ENCODE data around the gene SQOR. TPM values are rescaled to one million over a fixed set of nuclear protein-coding genes. Genes with fewer than 3 reads are reported as not detected.

SQOR gene
- total RNA-seq, 2 donors from 2014 or later, result 0.24 TPM; not detected in 1

DNA sequence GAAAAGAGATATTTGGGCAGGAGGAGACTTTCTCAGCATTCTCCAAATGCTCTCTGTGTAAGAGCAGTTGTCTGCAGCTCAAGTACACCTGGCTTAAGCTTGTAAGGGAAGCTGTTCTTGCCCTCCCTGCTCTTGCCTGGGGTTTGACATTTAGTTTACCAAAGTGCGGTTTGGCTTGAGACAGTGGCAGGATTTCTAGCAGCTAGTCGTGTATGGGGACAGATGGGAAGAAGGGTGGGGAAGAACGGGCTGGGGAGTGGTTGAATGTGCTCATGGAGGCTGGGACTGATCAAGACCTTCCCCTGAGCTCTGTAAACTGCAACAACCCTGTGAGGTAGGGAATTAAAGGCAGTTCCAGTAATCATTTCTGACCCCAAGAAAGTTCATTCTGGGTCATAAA, 39.8 kb downstream of the SQOR start:
- Mint-ChIP-seq H3K4me1 (no peaks in the 10 kb centered on the region), H3K9me3 (no peaks in the 10 kb centered on the region), H3K36me3 (ENCODE audit: low read depth) (no peaks in the 10 kb centered on the region), H3K4me3 (no peak overlapping the region), H3K27me3 (ENCODE audit: insufficient read depth) (peaks cover 2% of the 10 kb centered on the region), H3K27ac (no peak overlapping the region)
- no peak for TF ChIP-seq CTCF (conservative IDR thresholded peaks at IDR 0.05)
- H3K36me3 ChIP-seq (ENCODE audit: control insufficient read depth, insufficient read depth, low read length), result no peaks in the 10 kb centered on the region
- H3K4me1 ChIP-seq (ENCODE audit: control insufficient read depth, insufficient read depth, low read length), result no peaks in the 10 kb centered on the region
- no peak for DNase-seq
- no peak overlapping the region for H3K4me3 ChIP-seq (ENCODE audit: low read length)
- no peaks in the 10 kb centered on the region for H3K9me3 ChIP-seq (ENCODE audit: control insufficient read depth, low read length)
- H3K9ac ChIP-seq (ENCODE audit: extremely low read depth, low read length, poor library complexity, severe bottlenecking), result no peak overlapping the region
- 72% methylated on average over 3 of the region's 3 CpGs; no CpG with 5 or more reads in 1 of the 2 experiments for WGBS, 2 experiments (ENCODE audit: insufficient coverage in 1 of 2, insufficient read length in 1 of 2)
- H3K27ac ChIP-seq (ENCODE audit: low read depth, low read length), result no peak overlapping the region
- H3K27me3 ChIP-seq (ENCODE audit: control insufficient read depth, insufficient read depth, low read length, poor library complexity, severe bottlenecking), result no peaks in the 10 kb centered on the region

DNA sequence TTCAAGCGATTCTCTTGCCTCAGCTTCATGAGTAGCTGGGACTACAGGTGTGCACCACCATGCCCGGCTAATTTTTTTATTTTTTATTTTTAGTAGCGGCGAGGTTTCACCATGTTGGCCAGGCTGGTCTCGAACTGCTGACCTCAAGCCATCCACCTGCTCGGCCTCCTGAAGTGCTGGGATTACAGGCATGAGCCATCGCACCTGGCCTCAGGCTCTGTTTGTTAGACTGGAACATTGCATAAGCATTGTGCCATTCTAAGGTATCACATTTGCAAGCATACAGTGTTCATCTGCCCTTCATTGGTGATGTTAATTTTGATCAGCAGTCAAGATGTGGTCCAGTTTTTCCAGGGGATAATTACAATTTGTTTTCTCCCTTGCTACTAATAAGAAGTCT, 43.0 kb downstream of the SQOR start:
- Mint-ChIP-seq H3K4me1 (no peaks in the 10 kb centered on the region), H3K36me3 (ENCODE audit: low read depth) (no peaks in the 10 kb centered on the region), H3K27me3 (ENCODE audit: insufficient read depth) (peaks cover 5% of the 10 kb centered on the region), H3K9me3 (no peaks in the 10 kb centered on the region), H3K27ac (no peak overlapping the region), H3K4me3 (no peak overlapping the region)
- H3K27me3 ChIP-seq (ENCODE audit: control insufficient read depth, insufficient read depth, low read length, poor library complexity, severe bottlenecking), result peaks cover 4% of the 10 kb centered on the region
- no peaks in the 10 kb centered on the region for H3K36me3 ChIP-seq (ENCODE audit: control insufficient read depth, insufficient read depth, low read length)
- no peak overlapping the region for H3K27ac ChIP-seq (ENCODE audit: low read depth, low read length)
- TF ChIP-seq CTCF (conservative IDR thresholded peaks at IDR 0.05), result no peak
- H3K4me3 ChIP-seq (ENCODE audit: low read length), result no peak overlapping the region
- no peak overlapping the region for H3K9ac ChIP-seq (ENCODE audit: extremely low read depth, low read length, poor library complexity, severe bottlenecking)
- no peak for DNase-seq
- no peaks in the 10 kb centered on the region for H3K4me1 ChIP-seq (ENCODE audit: control insufficient read depth, insufficient read depth, low read length)
- no peaks in the 10 kb centered on the region for H3K9me3 ChIP-seq (ENCODE audit: control insufficient read depth, low read length)
- WGBS, 2 experiments (ENCODE audit: insufficient coverage in 1 of 2, insufficient read length in 1 of 2), result 88 to 93% methylated on average over 5 to 7 of the region's 7 CpGs

- no peaks in the 10 kb centered on the region for H3K9me3 ChIP-seq (ENCODE audit: control insufficient read depth, low read length)
Measured at GRCh38 chr15:45678459-45679178, 43.8 kb downstream of the SQOR start.

More at GRCh38 chr15:45678459-45679178, 43.8 kb downstream of the SQOR start:
- H3K36me3 Mint-ChIP-seq (ENCODE audit: low read depth), result no peaks in the 10 kb centered on the region
- peaks cover 3% of the 10 kb centered on the region for H3K27me3 Mint-ChIP-seq (ENCODE audit: insufficient read depth)
- Histone ChIP-seq H3K9ac (ENCODE audit: extremely low read depth, low read length, poor library complexity, severe bottlenecking) (no peak overlapping the region), H3K27ac (ENCODE audit: low read depth, low read length) (no peak overlapping the region), H3K36me3 (ENCODE audit: control insufficient read depth, insufficient read depth, low read length) (no peaks in the 10 kb centered on the region), H3K4me1 (ENCODE audit: control insufficient read depth, insufficient read depth, low read length) (no peaks in the 10 kb centered on the region), H3K27me3 (ENCODE audit: control insufficient read depth, insufficient read depth, low read length, poor library complexity, severe bottlenecking) (peaks cover 4% of the 10 kb centered on the region), H3K4me3 (ENCODE audit: low read length) (no peak overlapping the region)
- no peak for TF ChIP-seq CTCF (conservative IDR thresholded peaks at IDR 0.05)
- no peak overlapping the region for H3K27ac Mint-ChIP-seq
- no peaks in the 10 kb centered on the region for H3K4me1 Mint-ChIP-seq
- H3K4me3 Mint-ChIP-seq, result no peak overlapping the region
- no peak for DNase-seq
- WGBS, 2 experiments (ENCODE audit: insufficient coverage in 1 of 2, insufficient read length in 1 of 2), result 88 to 97% methylated on average over 3 to 4 of the region's 4 CpGs
- H3K9me3 Mint-ChIP-seq, result no peaks in the 10 kb centered on the region

Data from endodermal cell (in vitro differentiated cells).